ENCODE results near the gene UGT1A5.
A peak's percentile ranks its signal among the peaks of the same experiment; 100 is the strongest.

UGT1A5 gene

DNA sequence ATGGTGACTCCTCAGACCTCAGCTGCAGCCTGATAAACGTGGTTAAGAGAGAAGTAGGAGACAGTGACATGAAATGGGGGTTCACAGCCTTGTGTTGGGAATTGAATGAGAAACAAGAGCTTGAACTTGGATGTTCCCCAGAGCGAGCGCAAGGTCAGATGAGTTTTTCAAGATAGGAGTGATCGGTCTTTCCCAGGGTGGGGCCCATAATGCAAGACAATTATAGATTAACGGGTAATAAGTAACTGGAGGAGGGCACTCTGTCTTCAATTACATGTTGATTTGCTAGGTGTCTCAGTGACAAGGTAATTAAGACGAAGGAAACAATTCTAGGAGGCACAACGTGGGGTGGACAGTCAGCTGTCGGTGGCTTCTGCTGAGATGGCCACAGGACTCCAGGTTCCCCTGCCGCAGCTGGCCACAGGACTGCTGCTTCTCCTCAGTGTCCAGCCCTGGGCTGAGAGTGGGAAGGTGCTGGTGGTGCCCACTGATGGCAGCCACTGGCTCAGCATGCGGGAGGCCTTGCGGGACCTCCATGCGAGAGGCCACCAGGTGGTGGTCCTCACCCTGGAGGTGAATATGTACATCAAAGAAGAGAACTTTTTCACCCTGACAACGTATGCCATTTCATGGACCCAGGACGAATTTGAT lies at the start of gene UGT1A5:
Gene UGT1A5, plus strand, starts transcription at position 297 of the 651 bp plus-strand sequence. Its CDS starts 85 bp downstream, at position 382.
- no peak for DNase-seq (ENCODE audit: low read depth)

DNA sequence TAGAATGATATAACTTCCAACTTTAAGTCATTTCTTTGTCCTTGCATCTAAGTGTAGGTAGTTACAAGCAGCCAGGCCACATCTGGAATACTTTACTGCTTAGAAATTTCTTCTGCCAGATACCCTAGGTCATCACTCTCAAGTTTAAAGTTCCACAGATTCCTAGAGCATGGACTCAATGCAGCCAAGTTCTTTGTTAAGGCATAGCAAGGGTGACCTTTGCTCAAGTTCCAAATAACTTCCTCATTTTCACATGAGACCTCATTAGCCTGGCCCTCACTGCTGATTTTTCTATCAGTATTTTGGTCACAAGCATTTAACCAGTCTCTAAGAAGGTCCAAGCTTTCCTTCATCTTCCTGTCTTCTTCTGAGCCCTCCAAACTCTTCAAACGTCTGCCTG lies 48.8 kb upstream of the UGT1A5 start:
- DNase-seq (ENCODE audit: low read depth) = no peak

DNA sequence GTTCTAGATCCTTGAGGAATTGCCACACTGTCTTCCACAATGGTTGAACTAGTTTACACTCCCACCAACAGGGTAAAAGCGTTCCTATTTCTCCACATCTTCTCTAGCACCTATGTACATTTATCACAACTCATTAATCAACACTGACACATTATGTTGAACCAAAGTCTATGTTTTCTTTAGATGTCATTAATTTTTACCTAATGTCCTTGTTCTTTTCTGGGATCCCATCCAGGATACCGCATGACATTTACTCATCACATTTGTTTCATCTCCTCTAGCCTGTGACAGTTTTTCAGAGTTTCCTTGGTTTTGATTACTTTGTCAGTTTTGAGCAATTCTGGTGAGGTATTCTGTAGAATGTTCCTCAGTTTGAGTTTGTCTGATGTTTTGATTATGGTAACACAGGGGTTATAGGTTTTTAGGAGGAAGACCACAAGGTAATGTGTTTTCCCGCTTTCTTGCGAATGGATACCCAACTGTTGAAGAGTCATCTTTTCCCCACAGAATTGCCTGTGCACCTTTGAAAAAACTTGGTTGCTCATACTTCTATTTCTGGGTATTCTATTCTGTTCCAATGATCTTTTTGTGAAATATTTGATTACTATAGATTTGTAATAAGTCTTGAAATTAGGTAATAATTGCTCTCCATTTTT lies 44.0 kb upstream of the UGT1A5 start:
- no peak for DNase-seq (ENCODE audit: low read depth)

DNA sequence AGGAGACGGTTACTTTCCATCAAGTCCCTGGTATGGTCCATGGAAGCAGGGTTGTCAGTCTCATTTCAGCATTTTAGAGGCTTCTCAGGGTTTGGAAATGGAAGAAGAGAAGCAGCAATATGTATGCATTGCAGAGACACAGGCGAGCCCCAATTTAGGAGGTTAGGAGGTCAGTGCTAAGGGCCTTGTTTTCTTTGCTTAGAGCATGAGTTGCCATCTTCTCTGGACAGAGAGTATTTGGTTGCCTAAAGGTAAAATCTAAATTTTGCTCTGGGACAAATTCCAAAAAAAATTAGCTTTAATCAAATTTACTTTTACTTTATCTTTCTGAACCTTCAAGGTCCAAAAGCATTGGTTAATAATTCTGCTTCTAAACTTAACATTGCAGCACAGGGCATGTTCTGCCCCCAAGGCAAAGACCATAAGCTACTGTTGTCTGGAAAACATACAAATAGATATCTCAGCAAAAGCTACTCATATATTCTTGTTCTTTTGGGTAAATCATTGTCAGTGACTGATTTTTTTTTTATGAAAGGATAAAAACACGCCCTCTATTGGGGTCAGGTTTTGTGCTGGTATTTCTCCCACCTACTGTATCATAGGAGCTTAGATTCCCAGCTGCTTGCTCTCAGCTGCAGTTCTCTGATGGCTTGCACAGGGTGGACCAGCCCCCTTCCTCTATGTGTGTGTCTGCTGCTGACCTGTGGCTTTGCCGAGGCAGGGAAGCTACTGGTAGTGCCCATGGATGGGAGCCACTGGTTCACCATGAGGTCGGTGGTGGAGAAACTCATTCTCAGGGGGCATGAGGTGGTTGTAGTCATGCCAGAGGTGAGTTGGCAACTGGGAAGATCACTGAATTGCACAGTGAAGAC lies 41.2 kb upstream of the UGT1A5 start, which contains the start of gene UGT1A9:
Gene UGT1A9, plus strand, starts transcription at position 609 of the 872 bp plus-strand sequence. Its CDS starts 37 bp downstream, at position 646.
- DNase-seq (ENCODE audit: low read depth) = no peak

DNA sequence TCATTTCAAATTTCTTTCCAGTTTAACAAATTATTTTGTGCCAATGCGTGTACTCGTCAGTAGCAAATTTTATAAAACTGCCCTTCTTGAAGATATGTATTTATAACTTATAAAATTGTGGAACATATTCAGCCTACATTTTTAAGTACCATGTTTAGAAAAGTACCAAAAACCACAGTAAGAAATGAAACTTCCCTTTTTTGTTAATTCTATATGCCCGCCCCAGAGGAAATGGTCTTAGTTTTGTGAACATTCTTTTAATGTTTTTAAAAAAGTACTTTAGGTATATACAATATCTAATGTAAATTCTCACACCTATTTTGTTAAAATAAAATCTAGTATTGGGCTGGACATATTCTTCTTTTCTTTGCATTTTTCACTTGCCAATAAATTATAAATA lies 39.8 kb upstream of the UGT1A5 start:
- no peak for DNase-seq (ENCODE audit: low read depth)

DNA sequence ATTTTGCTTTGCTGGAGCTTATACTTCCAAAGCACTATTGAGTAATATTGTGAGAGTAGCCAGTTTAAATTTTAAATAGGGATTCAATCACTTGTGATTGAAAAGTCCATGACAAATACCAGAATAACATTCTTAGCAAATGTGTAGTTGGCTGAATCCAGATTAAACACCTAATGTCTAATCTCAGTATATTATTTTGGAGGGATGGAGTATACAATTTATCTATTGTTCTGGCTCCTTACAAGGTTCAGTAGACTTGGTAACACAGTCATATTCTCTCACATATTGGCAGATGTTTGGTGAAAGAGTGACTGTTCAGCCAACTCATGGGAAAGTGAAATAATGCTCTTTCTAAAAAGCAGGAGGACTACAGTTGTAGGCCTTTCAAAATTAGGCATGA lies 38.8 kb upstream of the UGT1A5 start:
- DNase-seq (ENCODE audit: low read depth) = no peak

DNA sequence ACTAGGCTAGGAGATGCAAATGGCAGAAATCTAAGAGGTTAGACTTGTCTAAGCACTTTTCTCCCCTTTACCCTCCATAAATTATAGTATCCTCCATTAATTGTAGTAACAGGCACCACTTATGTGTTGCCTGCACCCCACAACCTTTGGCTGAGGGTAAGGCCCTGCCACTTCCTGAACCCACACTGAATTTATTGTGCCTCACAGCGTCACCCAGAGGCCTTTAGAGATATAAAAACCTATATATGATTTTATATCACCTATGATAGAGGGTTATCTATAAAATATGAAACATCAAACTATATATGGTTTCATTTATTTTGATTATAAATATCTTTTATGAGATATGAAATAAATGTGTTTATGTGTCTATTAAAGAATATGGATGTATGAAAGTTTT lies 38.4 kb upstream of the UGT1A5 start:
- no peak for DNase-seq (ENCODE audit: low read depth)

DNA sequence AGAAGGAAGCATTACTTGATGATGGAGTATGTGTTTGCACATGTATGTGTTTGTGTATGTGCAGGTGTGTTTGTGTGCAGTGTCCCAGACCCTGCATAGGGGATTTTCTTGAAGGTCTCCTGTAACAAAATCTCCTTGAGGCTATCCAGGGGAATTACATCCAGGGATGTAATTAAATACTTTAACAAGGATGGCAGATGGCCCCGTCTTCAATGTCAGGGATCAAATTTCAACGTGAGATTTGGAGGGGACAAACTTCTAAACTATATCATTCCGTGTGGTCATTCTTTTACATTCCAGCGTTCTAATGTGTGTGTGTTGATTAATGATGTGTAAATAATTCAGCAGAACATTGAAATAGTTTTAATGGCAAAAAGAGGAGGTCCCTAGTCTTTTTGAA lies 37.7 kb upstream of the UGT1A5 start:
- peak; percentile 15 for DNase-seq (ENCODE audit: low read depth)

DNA sequence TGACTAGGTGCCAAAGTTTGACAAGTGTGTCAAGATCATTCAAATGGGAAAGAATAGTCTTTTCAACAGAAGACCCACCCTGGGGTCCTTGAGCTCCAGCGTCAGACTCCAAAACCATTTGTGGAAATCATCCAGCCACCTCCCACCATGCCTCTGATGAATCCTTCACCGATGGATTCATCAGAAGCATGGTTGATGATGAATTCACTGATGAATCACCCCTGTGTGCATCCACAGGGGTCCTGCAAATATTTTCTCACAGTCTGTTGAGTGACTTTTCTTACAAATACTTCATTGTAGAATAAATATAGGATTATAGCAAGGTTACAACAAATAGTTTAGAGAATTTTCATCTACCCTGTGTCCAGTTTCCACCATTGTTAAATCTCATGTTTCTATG lies 36.7 kb upstream of the UGT1A5 start:
- peak; percentile 52 for DNase-seq (ENCODE audit: low read depth)

DNA sequence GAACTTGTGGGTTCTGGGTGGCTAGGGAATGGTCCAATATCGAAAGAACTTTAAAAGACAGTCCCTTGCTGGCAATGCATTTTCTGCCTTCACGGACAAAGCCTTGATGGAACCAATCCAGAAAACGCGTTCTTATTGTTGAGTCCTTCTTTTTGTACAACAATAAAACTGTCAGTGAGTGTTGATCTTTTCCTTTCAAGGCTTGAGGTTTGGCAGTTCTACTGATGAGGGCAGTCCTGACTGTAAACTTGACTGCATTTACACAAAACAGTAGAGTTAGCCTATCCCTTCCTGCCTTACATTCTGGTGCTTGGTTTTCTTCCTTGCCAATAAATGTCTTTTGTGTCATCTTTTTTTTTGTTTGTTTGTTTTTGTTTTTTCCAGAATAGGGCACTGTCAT lies 33.5 kb upstream of the UGT1A5 start:
- DNase-seq (ENCODE audit: low read depth) = no peak

DNA sequence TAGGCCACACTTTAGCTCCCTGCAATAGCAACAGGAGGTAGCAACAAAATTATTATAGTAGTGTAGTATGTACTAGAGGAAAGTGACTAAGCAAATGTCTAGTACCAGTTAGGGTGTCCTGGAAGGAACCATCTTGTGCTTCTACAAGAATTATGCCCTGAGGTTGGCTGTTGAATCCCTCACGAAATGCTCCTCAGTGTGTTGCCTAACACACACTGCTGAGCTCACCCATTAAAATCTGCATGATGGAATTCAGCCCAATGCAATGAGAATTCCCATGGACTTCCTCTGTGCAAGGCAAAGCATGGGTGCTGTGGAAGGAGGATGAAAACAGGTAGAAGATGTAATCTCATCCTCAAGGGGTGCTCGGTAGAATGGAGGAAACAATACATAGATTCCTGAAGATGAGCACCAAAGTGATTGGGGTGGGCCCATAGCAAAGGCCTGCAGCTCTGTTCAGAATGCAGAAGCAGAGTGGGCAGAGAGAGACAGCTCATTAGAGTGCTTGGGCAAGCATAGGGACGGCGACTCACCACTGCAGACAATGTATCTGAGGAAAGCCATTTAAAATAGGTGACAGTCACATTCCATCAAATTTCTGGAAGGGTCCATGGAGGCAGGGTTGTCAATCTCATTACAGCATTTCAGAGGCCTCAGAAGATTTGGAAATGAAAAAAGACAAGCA lies 32.2 kb upstream of the UGT1A5 start:
- no peak for DNase-seq (ENCODE audit: low read depth)

DNA sequence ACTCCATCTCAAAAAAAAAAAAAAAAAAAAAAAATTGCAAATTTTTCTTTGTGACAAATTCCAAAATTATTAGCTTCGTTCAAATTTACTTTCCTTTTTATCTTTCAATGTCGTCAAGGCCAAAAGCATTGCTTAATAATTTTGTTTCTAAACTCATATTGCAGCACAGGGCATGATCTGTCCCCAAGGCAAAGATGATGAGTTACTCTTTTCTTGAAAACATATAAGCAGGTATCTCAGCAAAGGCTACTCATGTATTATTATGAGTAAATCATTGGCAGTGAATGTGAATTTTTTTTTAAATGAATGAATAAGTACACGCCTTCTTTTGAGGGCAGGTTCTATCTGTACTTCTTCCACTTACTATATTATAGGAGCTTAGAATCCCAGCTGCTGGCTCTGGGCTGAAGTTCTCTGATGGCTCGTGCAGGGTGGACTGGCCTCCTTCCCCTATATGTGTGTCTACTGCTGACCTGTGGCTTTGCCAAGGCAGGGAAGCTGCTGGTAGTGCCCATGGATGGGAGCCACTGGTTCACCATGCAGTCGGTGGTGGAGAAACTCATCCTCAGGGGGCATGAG lies 31.1 kb upstream of the UGT1A5 start, which contains the start of gene UGT1A7:
Gene UGT1A7, plus strand, starts transcription at position 381 of the 579 bp plus-strand sequence. Its CDS starts 37 bp downstream, at position 418.
- no peak for DNase-seq (ENCODE audit: low read depth)

DNA sequence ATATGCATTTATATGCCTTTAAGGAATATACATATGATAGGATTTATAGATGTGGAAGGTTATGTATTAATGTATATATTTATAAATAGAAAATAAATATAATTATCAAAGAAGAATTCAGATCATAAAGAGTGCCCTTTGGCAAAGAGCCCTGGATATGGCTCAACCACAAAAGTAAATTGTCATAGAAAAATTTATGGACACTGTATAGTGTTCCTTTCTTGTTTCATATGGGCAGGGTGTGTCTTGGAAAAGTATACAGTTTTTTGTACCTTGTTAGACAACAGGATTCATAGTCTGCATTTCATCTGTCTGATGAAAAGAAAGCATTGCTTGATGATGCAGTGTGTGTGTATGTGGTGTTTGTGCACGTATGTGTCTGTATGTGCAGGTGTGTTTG lies 28.1 kb upstream of the UGT1A5 start:
- no peak for DNase-seq (ENCODE audit: low read depth)

DNA sequence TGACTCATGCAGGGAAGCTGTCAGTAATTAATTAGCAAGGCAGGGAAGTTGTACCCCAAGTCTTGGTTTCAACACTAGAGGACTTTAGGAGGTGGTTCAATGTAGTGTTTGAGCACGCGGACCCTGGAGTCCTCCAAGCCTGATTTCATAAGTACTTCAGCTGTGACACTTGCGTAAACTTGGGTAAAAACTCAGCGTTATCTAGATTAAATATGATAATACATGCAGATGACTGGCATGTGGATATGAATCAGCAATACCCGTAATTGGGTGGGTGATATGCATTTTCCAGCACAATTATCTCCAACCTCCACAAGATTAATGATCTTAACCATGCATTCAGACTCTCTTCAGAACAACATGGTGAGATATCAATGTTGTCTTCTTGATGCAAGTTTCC lies 25.8 kb upstream of the UGT1A5 start:
- DNase-seq (ENCODE audit: low read depth) = no peak

DNA sequence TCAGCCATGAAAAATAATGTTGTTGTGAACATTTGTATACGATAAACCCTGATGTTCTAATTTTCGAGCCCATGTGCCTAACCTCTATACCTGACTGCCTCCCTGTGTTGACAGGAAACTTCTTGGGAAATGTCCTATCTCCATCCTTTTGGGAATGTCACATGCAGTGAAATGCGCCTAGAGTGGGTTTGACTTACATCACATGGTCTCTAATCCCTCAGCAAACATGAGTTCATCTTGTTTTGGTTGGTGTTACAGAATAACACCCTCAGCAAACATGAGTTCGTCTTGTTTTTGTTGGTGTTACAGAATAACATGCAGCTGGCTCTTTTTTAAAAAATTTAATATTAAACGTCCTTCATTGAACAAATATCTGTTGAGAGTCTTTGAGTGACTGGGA lies 24.4 kb upstream of the UGT1A5 start:
- no peak for DNase-seq (ENCODE audit: low read depth)

DNA sequence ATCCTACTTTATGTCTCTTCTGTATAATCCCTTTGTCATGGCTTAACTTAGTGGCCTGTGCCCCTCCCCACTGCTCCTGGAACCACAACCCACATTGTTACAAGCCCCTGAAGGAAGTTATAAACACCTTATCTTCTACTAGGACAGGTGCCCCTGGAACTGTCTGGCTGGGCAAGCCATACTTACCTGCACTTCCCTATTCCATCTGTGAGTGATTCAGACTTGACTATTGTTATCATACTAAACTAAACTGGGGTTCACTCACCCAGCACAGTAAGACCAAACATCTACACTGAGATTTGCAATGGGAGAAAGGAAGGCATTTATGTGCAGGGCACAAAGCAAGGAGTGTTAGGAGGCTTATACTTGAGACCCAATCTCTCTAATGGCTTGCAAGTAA lies 23.7 kb upstream of the UGT1A5 start:
- no peak for DNase-seq (ENCODE audit: low read depth)

DNA sequence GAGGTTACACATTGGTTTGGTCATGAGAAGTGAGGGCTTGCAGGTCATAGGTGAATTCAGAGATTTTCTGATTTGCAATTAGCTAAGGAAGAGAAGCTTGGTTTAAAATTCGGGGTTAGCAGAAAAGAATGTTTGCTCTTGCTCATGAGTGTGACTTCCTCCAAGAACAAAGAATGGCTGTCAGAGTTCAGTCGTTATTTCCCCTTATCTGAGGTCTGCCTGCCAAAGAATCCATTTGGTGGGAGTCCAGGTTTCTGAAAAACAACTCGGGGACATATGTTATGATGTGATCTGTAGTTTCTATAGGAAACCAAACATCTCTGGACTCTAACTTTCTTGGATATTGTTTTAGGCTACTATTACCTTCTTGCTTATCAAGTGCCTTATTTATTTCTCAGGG lies 23.2 kb upstream of the UGT1A5 start:
- no peak for DNase-seq (ENCODE audit: low read depth)

DNA sequence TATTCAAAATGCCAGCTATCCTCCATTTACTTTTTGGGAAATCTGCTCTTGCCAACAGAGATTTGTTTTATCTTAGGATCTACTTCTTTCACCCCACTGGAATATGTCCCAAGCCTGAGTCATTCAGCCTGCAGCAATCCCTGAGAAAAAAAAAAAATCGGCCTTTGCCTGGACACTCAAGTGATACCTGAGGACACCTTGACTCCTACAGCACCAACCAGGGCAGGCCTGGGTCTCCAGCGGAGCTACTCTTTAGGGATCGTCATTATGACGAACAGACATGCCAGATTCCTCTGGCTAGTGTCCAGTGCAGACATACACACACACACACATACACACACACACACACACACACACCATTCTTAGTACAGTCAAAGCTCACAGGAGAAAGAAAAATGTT lies 22.3 kb upstream of the UGT1A5 start:
- peak; percentile 3 for DNase-seq (ENCODE audit: low read depth)

DNA sequence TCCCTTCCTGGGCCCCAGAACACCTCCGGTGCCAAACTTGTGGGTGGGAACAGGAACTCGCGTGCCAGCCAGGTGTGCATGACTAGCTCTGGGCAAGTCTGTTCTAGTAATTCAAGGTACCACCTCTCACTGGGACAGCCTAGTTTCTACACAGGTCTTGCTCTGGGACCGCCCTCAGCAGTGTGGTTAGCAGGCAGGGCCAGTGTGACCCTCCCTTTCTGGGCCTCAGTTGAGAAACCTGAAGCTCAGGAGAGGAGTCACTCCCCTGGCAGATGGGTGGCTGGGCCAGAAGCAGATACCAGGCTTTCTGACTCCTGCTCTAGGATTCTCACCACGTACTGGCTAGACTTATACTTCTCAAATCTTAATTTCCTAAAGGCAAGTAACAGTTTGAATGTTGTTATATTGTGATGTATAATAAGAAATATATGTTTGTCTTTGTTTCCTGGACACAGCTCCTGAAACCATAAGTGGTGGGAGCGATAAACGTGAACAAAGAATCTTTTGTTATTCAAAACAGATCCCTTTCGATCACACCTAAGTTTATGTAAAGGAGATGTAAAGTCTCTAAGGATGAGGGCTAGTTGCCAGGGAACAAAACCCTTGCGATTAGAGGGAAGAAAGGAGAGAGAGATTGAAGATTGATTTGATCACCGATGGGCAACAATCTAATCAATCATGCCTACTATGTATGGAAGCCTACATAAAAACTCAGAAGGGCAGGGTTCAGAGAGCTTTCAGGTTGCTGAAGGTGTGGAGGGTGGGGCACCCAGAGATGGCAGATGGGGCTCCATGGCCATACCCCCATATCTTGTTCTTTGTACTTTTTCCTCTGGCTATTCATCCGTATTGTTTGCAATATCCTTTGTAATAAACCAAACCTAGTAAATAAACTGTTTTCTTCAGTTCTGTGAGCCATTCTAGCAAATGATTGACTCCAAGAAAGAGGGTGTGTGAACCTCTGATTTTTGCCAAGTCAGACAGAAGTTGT lies 21.0 kb upstream of the UGT1A5 start:
- no peak for DNase-seq (ENCODE audit: low read depth)

DNA sequence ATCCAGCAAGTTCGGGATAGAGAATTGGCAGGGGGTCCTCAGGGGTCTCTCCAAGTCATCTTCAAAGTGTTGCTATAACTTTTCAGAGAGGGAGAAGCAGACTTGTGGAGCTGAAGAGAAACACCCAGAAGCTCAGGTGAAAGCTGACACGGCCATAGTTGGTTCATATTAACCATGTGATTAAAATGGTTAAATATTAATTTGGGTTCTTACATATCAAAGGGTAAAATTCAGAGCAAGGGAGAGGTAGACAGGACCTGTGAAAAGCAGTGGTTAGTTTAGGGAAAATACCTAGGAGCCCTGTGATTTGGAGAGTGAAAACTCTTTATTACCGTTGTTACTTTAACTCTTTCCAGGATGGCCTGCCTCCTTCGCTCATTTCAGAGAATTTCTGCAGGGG lies 20.1 kb upstream of the UGT1A5 start, which contains the start of gene UGT1A6:
Gene UGT1A6, plus strand, starts transcription at position 243 of the 400 bp plus-strand sequence. Its CDS starts 115 bp downstream, at position 358.
- DNase-seq (ENCODE audit: low read depth) = no peak
